PFSK-1 (cell line): ENCODE measurements around the gene WDR35.

Experiments used
- FOXP2 ChIP-seq: optimal IDR thresholded peaks from 2 replicates; pipeline ENCODE3; 2011; ENCODE audit warnings: borderline replicate concordance, control low read depth, inconsistent platforms; ENCODE audit not compliant: insufficient read depth; ENCODE audit errors: extremely low read length, extremely low read depth
- POLR2AphosphoS5 ChIP-seq: IDR thresholded peaks from 2 replicates; pipeline ENCODE4 v1.6.1; 2012; ENCODE audit warnings: low read depth, mild to moderate bottlenecking, control low read depth, low read length, moderate library complexity
- SIN3A ChIP-seq: IDR thresholded peaks from 2 replicates; pipeline ENCODE4 v1.6.1; 2012; ENCODE audit warnings: mild to moderate bottlenecking, low read length, moderate library complexity, borderline replicate concordance; ENCODE audit not compliant: insufficient read depth
- TAF1 ChIP-seq: IDR thresholded peaks from 2 replicates; pipeline ENCODE4 v1.6.1; 2012; ENCODE audit warnings: low read length, control low read depth, borderline replicate concordance; ENCODE audit not compliant: insufficient read depth
- TF ChIP-seq, protein P1 (sequence below), 2 experiments: IDR thresholded peaks; 2 replicates each; pipeline versions ENCODE4 v1.6.1 to v1.8.0; 2011 to 2012; ENCODE audit warnings: low read depth in 2 of 2, low read length in 2 of 2, control low read depth in 1 of 2, inconsistent platforms in 1 of 2, mild to moderate bottlenecking in 1 of 2, moderate library complexity in 1 of 2; ENCODE audit not compliant: insufficient read depth in 1 of 2

Gene WDR35

DNA sequence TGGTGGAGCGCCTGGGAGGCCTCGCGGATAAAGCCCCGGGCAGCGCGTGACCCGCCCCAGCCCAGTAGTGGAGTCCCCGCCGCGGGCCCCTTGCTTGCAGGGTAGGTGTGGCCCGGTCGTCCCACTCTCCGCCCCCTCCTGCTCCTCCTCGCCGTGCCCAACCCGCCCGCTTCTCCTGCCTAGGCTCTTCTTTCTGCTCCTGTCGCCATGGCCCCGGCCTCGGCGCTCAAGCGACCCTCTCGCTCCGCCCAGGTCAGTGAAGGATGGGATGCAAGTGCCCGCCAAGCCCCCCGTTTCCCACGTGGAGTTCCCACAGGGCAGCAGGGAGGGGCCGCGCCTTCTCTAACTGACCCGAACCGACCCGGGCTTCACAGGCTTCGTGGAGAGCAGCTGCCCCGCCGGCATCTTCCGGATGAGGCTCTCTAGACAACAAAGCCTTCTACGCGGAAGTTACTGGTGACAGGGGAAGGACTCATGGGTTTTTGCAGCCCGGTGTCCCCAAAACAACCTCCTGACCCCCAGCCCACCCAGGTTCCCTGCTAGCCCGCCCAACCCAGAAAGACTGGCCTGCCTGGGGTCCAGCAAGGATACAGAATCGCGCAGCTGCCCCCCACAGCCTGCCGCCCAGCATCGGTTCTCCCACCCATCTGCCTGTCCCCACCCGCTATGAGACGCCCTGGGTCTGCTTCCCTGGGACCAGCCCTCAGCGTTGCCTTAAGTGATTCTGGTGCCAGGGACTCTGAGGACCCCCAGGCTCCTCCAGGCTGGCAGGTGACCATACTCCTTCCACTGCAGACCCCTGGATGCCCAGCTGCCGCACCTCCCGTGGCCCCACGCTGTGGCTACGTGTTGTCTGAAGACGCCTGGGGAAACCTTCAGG is 121.0 kb downstream of the WDR35 start:
- no peak for TF ChIP-seq TAF1
- TF ChIP-seq, protein P1, sequence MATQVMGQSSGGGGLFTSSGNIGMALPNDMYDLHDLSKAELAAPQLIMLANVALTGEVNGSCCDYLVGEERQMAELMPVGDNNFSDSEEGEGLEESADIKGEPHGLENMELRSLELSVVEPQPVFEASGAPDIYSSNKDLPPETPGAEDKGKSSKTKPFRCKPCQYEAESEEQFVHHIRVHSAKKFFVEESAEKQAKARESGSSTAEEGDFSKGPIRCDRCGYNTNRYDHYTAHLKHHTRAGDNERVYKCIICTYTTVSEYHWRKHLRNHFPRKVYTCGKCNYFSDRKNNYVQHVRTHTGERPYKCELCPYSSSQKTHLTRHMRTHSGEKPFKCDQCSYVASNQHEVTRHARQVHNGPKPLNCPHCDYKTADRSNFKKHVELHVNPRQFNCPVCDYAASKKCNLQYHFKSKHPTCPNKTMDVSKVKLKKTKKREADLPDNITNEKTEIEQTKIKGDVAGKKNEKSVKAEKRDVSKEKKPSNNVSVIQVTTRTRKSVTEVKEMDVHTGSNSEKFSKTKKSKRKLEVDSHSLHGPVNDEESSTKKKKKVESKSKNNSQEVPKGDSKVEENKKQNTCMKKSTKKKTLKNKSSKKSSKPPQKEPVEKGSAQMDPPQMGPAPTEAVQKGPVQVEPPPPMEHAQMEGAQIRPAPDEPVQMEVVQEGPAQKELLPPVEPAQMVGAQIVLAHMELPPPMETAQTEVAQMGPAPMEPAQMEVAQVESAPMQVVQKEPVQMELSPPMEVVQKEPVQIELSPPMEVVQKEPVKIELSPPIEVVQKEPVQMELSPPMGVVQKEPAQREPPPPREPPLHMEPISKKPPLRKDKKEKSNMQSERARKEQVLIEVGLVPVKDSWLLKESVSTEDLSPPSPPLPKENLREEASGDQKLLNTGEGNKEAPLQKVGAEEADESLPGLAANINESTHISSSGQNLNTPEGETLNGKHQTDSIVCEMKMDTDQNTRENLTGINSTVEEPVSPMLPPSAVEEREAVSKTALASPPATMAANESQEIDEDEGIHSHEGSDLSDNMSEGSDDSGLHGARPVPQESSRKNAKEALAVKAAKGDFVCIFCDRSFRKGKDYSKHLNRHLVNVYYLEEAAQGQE (IDR thresholded peaks at IDR 0.05; ENCODE audit: insufficient read depth in 1 of 2, low read depth in 2 of 2, low read length in 2 of 2), result no peak
- no peak for TF ChIP-seq FOXP2
- TF ChIP-seq POLR2AphosphoS5, result no peak
- no peak for TF ChIP-seq SIN3A

DNA sequence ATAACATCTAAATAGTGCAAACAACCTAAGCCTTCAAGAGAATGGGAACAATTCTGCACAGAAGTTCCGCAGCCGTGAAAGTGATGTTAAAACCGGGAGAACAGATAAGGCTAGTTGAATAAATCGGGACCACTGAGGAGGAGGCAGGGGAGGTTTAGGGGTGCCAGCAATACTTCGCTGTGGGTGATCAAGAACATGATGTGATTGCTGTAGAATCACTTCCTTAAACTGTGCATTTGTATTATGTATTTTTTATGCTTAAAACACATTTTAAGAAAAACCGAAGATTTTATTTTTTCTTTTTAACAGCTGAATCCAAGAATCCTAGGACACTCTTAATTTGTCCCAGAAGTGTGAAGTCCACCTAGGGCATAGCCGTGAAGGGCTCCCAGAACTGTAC is 121.7 kb downstream of the WDR35 start:
- TF ChIP-seq POLR2AphosphoS5 (no peak), FOXP2 (no peak), TAF1 (no peak), SIN3A (no peak)
- TF ChIP-seq, protein P1 (IDR thresholded peaks at IDR 0.05; ENCODE audit: insufficient read depth in 1 of 2, low read depth in 2 of 2, low read length in 2 of 2), result no peak

DNA sequence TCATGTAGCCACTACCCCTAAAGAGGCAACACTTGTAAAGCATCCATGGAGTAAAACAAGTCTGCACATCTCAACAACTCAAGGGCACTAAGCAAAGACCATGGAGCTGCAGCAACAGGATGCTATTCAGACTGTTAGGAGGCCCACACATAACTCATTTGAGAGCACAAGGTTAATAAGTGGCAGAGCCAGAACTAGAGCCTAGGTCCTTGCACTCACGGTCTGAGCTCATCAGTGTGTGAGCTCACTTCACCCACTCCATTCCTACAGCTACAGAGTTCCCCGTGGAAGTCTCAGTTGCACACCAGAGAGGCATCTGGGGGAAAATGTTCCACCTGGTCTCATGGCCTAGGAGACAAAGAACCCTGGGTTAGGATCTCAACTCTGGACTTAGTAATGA is 123.1 kb downstream of the WDR35 start:
- TF ChIP-seq SIN3A, result no peak
- TF ChIP-seq, protein P1 (IDR thresholded peaks at IDR 0.05; ENCODE audit: insufficient read depth in 1 of 2, low read depth in 2 of 2, low read length in 2 of 2), result no peak
- no peak for TF ChIP-seq FOXP2
- no peak for TF ChIP-seq POLR2AphosphoS5
- TF ChIP-seq TAF1, result no peak

DNA sequence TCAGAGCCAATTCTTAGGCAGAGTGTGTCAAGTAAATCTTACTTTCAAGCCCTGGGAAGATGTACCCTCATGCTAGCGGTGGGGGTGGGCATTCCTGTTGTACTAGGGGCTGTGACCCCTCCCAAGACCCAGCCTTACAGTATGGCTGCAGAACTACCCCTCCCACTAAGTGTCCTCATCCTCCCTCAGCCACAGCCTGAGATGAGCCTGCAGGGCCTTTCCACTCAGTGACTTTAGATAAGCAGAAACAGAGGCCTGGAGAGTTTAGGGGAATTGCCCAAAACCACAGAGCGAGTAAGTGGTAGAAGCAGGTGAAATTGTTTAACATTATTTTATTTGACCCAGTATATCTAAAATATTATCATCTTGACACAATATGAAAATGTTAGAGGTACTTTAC is 124.8 kb downstream of the WDR35 start:
- TF ChIP-seq, protein P1 (IDR thresholded peaks at IDR 0.05; ENCODE audit: insufficient read depth in 1 of 2, low read depth in 2 of 2, low read length in 2 of 2), result no peak
- TF ChIP-seq TAF1 (no peak), POLR2AphosphoS5 (no peak), FOXP2 (no peak), SIN3A (no peak)

DNA sequence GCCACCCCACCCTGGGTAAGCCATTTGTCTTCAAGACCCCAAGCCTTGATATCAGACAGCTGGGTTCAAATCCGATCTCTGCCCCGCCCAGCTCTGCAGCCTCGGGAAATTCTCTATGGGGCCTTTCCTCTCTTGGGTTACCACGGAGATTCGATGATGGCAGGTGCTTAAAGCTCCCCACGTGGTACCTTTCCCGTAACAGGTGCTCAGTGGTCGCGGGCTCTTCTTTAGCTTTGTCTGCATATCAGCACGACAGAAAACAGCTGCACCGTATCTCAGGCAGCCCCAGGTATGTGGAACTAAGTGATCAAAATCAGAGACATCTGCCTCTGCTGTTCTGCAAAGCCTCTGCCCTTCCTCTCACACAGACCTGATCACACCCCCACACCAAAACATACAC is 125.5 kb downstream of the WDR35 start:
- TF ChIP-seq FOXP2 (no peak), POLR2AphosphoS5 (no peak), SIN3A (no peak), TAF1 (no peak)
- TF ChIP-seq, protein P1 (IDR thresholded peaks at IDR 0.05; ENCODE audit: insufficient read depth in 1 of 2, low read depth in 2 of 2, low read length in 2 of 2), result no peak
